Measurements from ENCODE around the gene SPARCL1.

DNA sequence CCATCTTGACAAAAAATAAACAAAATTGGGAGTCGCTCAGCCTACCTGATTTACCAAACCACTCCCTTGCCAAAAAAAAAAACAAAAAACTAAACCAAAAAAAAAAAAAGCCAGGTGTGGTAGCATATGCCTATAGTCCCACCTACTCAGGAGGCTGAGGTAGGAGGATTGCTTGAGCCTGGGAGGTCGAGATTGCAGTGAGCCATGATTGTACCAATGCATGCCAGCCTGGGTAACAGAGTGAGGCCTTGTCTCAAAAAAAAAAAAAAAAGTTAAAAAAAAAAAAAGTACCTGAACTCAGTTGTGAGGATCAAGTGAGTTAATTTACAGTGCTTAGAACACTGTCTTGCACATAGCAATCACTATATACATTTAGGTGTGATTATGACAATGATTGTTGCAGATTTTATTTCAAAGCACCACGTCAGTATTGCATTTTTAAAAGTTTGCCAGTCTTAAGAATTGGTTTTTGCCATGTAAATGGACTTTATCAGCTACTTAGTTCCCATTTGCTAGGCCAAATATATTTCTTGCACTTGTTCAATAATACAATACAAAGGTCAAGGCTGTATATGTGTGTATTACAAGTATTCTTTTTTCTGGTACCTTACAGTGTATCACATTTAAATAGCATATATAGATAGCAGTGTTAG is 102.2 kb downstream of the SPARCL1 start:
- TF ChIP-seq EZH2phosphoT487 (IDR thresholded peaks at IDR 0.05; ENCODE audit: low read depth, severe bottlenecking, unreplicated experiment) (no peak), EZH2 (IDR thresholded peaks at IDR 0.05; ENCODE audit: borderline replicate concordance) (no peak)
- TF ChIP-seq, protein P1, sequence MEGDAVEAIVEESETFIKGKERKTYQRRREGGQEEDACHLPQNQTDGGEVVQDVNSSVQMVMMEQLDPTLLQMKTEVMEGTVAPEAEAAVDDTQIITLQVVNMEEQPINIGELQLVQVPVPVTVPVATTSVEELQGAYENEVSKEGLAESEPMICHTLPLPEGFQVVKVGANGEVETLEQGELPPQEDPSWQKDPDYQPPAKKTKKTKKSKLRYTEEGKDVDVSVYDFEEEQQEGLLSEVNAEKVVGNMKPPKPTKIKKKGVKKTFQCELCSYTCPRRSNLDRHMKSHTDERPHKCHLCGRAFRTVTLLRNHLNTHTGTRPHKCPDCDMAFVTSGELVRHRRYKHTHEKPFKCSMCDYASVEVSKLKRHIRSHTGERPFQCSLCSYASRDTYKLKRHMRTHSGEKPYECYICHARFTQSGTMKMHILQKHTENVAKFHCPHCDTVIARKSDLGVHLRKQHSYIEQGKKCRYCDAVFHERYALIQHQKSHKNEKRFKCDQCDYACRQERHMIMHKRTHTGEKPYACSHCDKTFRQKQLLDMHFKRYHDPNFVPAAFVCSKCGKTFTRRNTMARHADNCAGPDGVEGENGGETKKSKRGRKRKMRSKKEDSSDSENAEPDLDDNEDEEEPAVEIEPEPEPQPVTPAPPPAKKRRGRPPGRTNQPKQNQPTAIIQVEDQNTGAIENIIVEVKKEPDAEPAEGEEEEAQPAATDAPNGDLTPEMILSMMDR (IDR thresholded peaks at IDR 0.05; ENCODE audit: poor library complexity): no peak

Measured in hepatocyte (in vitro differentiated cells).